Smooth muscle cell (in vitro differentiated cells): ENCODE measurements around the gene UFD1. TPM values are rescaled to one million over a fixed set of nuclear protein-coding genes. Genes with fewer than 3 reads are reported as not detected.

ENCODE experiments used
- DNase-seq: peaks from one replicate; lab custom pipeline; 2025; ENCODE audit not compliant: unreplicated experiment; lab: John Stamatoyannopoulos, UW
- H2AFZ ChIP-seq: fragments of 200-600 bp; sonication (generic); 2 replicates; pipeline ENCODE4 v1.6.0; 2016; ENCODE audit warnings: antibody characterized with exemption, low read depth, mild to moderate bottlenecking
- H3F3A ChIP-seq: fragments of 200-600 bp; sonication (generic); 2 replicates; pipeline ENCODE4 v1.6.0; 2017; ENCODE audit warnings: antibody characterized with exemption, low read depth
- H3K27ac ChIP-seq: fragments of 200-600 bp; sonication (generic); 2 replicates; pipeline ENCODE4 v1.5.1; 2016; ENCODE audit warnings: low read depth, mild to moderate bottlenecking
- H3K27me3 ChIP-seq: fragments of 200-600 bp; sonication (generic); 2 replicates; pipeline ENCODE4 v1.6.1; 2016; ENCODE audit warnings: low read depth, mild to moderate bottlenecking
- H3K36me3 ChIP-seq: fragments of 200-600 bp; sonication (generic); 2 replicates; pipeline ENCODE4 v1.5.1; 2016; ENCODE audit warnings: low read depth
- H3K4me1 ChIP-seq: fragments of 200-600 bp; sonication (generic); 2 replicates; pipeline ENCODE4 v1.5.1; 2016; ENCODE audit warnings: low read depth
- H3K4me2 ChIP-seq: fragments of 200-600 bp; sonication (generic); 2 replicates; pipeline ENCODE4 v1.6.0; 2016; ENCODE audit warnings: mild to moderate bottlenecking
- H3K4me3 ChIP-seq: fragments of 200-600 bp; sonication (generic); 2 replicates; pipeline ENCODE4 v1.5.1; 2016; ENCODE audit warnings: mild to moderate bottlenecking
- H3K79me2 ChIP-seq: fragments of 200-600 bp; sonication (generic); 2 replicates; pipeline ENCODE4 v1.6.0; 2016; ENCODE audit warnings: low read depth, mild to moderate bottlenecking
- H3K9ac ChIP-seq: fragments of 200-600 bp; sonication (generic); 2 replicates; pipeline ENCODE4 v1.6.0; 2016; ENCODE audit warnings: low read depth
- H3K9me3 ChIP-seq: fragments of 200-600 bp; sonication (generic); replicated peaks from 2 replicates; pipeline ENCODE4 v1.5.1; 2016; ENCODE audit warnings: low read depth
- H4K20me1 ChIP-seq: fragments of 200-600 bp; sonication (generic); 2 replicates; pipeline ENCODE4 v1.6.0; 2016; ENCODE audit warnings: low read depth
- WGBS: methylation state at CpG from one replicate; pipeline ENCODE4 v1.1.7; 2016; ENCODE audit warnings: low lambda C conversion rate; 5-methylcytosine and 5-hydroxymethylcytosine counted together
- polyA plus RNA-seq: library from polyadenylated mRNA; unstranded; fragments of >200 nt; fragmentation: Nextera tagmentation; extraction: Ambion mirVana; gene quantifications from 2 replicates; pipeline ENCODE4 v1.2.1, GENCODE V29; 2016
- total RNA-seq: library from RNA; depleted of rRNA; stranded (reverse); fragments of >200 nt; gene quantifications from 2 replicates; pipeline ENCODE4 v1.2.3, GENCODE V29; 2014
- TF ChIP-seq, protein P1 (sequence below): fragments of 200-600 bp; sonication (generic); IDR thresholded peaks from 2 replicates; pipeline ENCODE4 v1.5.1; 2017; ENCODE audit warnings: borderline replicate concordance, mild to moderate bottlenecking, antibody characterized with exemption; ENCODE audit not compliant: insufficient read depth, poor library complexity, severe bottlenecking

The UFD1 gene
- total and polyA plus RNA-seq, 2 experiments from 2014 or later, result 48.1 to 111 TPM

DNA sequence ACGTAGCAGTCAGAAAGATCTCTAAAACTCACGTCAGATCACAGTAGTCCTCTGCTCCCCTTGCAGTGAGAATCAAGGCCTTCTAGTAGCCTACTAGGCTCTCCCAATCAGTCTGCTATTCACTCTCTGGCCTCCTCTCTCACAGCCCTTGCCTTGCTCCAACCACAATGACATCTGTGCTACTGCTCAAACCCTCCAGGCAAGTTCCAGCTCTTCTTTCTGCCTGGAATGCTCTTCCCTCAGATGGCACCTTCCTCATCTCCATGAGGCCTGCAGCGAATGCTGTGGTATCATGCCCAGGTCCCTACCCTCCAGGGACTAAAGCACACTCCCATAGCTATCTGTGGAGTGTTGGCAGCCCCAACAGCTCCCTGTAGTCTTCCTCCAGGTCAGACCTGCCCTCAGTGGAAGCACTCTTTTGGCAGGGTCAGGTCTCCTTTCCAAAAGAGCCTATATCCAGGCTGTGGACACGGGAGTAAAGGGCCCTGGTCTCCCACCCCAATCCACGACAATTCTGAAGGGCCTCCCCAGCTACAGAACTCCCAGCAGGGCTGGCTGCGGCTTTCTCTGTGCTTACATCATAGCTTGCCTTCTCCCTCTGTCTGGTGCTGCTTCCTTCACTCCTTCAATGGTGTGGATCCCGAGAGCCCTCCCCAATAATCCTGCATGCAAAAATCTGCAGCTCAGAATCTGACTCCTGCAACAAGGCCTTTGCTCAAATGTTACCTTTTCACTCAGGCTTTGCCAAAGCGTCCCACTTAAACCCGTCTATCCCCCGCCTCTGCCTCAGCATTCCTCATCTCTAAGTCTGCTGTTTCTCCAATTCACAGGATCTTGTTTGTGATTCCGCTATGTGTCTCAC is 56.3 kb downstream of the UFD1 start:
- Histone ChIP-seq H2AFZ (no peak overlapping the region), H3K9ac (peak overlapping the region; percentile 32), H3K36me3 (no peaks in the 10 kb centered on the region), H3K9me3 (no peaks in the 10 kb centered on the region), H3K27ac (peak overlapping the region; percentile 76), H4K20me1 (peaks cover 95% of the 10 kb centered on the region), H3K4me2 (peak overlapping the region; percentile 17), H3K4me1 (peaks cover 7% of the 10 kb centered on the region), H3K4me3 (no peak overlapping the region), H3F3A (peaks cover 13% of the 10 kb centered on the region), H3K27me3 (no peaks in the 10 kb centered on the region), H3K79me2 (peaks cover 93% of the 10 kb centered on the region)
- DNase-seq, result no peak
- TF ChIP-seq, protein P1, sequence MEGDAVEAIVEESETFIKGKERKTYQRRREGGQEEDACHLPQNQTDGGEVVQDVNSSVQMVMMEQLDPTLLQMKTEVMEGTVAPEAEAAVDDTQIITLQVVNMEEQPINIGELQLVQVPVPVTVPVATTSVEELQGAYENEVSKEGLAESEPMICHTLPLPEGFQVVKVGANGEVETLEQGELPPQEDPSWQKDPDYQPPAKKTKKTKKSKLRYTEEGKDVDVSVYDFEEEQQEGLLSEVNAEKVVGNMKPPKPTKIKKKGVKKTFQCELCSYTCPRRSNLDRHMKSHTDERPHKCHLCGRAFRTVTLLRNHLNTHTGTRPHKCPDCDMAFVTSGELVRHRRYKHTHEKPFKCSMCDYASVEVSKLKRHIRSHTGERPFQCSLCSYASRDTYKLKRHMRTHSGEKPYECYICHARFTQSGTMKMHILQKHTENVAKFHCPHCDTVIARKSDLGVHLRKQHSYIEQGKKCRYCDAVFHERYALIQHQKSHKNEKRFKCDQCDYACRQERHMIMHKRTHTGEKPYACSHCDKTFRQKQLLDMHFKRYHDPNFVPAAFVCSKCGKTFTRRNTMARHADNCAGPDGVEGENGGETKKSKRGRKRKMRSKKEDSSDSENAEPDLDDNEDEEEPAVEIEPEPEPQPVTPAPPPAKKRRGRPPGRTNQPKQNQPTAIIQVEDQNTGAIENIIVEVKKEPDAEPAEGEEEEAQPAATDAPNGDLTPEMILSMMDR, result no peak
- 60% methylated on average over 11 of the region's 11 CpGs for WGBS

DNA sequence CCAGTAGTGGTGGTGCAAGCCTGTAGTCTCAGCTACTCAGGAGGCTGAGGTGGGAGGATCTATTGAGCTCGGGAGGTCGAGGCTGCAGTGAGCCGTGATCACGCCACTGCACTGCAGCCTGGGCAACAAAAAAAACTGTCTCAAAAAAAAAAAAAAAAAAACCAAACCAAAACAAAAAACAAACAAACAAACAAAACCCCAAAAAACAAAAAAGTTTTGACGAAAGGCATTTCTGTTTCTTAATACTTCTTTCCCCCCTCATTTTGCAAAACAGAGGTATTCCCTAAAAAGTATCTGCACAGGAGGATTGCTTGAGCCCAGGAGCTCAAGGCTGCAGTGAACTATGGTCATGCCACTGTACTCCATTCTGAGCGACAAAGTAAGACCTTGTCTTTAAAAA is 58.7 kb downstream of the UFD1 start:
- H3K4me3 ChIP-seq, result no peak overlapping the region
- H3K27me3 ChIP-seq, result no peaks in the 10 kb centered on the region
- H3K4me1 ChIP-seq, result peaks cover 7% of the 10 kb centered on the region
- no peak for DNase-seq
- no peak overlapping the region for H3K9ac ChIP-seq
- H3K36me3 ChIP-seq, result no peaks in the 10 kb centered on the region
- H4K20me1 ChIP-seq, result peaks cover 94% of the 10 kb centered on the region
- no peaks in the 10 kb centered on the region for H3K9me3 ChIP-seq
- TF ChIP-seq, protein P1, result no peak
- H3K4me2 ChIP-seq, result no peak overlapping the region
- H3F3A ChIP-seq, result peaks cover 13% of the 10 kb centered on the region
- no peak overlapping the region for H2AFZ ChIP-seq
- 91% methylated on average over 6 of the region's 6 CpGs for WGBS
- H3K79me2 ChIP-seq, result peaks cover 93% of the 10 kb centered on the region
- H3K27ac ChIP-seq, result no peak overlapping the region

DNA sequence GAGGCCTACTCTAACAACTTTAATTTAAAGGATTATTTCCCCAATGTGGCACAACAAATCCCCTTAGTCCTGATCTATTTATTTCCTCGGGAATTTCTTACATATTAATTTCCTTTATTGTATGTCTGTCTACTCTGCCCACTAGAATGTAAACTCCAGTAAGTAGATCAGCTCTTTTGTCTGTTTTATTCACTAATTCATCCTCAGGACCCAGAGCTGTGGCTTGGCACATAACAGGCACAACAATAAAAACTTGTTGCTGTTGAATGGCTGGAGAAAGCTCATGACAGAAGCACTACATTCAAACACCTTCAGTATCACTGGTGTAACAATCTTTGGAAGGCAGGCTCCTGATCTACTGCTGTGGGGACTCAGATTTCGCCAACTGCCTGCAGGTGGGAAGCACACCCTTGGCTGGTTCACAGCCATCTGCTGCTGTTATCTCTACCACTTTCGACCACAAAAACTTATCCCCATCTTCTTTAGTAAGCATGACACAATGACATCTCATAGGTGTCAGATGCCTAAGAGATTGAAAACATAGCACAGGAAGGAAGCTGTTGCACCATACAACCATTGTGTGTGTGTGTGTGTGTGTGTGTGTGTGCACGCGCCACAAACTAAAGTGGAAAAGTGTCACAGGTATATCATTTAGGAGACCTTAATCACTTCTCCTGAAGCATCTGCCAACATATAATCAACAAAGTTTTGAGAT is 59.4 kb downstream of the UFD1 start:
- Histone ChIP-seq H3K9me3 (no peaks in the 10 kb centered on the region), H3K79me2 (peaks cover 93% of the 10 kb centered on the region), H3K27ac (no peak overlapping the region), H3F3A (peaks cover 10% of the 10 kb centered on the region), H3K4me3 (no peak overlapping the region), H3K9ac (no peak overlapping the region), H2AFZ (no peak overlapping the region), H4K20me1 (peaks cover 94% of the 10 kb centered on the region), H3K27me3 (no peaks in the 10 kb centered on the region), H3K4me2 (no peak overlapping the region), H3K4me1 (peaks cover 7% of the 10 kb centered on the region), H3K36me3 (no peaks in the 10 kb centered on the region)
- TF ChIP-seq, protein P1, result no peak
- DNase-seq, result no peak
- WGBS, result 93% methylated on average over 5 of the region's 5 CpGs
